ENCODE results near the gene CDK2.

DNA sequence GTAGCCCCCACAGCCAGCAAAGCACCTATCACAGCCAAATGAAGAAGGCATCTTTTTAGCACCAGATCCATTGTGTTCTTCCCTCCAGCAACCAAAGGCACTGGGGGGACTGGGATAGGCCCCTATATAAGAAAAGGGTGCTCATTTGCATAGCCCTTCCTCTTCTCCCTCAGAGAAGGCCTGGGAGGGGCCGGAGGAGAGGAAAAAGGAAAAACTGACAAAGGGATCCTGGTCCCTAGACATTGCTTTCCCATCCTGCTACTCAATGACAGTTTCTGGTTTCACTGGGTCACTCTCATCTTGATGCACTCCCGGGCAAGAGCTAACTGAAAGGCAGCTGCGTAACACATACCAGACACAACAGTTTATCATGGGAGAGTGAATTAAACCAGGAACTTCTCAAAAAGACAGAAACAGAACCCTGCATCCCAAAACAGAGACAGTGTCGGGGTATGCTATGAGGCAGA lies 656 bp upstream of the CDK2 start, which contains the start of gene PMEL:
- TF ChIP-seq POLR2A (IDR thresholded peaks at IDR 0.05), result no peak
- TF ChIP-seq, protein P1, sequence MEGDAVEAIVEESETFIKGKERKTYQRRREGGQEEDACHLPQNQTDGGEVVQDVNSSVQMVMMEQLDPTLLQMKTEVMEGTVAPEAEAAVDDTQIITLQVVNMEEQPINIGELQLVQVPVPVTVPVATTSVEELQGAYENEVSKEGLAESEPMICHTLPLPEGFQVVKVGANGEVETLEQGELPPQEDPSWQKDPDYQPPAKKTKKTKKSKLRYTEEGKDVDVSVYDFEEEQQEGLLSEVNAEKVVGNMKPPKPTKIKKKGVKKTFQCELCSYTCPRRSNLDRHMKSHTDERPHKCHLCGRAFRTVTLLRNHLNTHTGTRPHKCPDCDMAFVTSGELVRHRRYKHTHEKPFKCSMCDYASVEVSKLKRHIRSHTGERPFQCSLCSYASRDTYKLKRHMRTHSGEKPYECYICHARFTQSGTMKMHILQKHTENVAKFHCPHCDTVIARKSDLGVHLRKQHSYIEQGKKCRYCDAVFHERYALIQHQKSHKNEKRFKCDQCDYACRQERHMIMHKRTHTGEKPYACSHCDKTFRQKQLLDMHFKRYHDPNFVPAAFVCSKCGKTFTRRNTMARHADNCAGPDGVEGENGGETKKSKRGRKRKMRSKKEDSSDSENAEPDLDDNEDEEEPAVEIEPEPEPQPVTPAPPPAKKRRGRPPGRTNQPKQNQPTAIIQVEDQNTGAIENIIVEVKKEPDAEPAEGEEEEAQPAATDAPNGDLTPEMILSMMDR (IDR thresholded peaks at IDR 0.05), result no peak
